Endothelial cell of umbilical vein (primary cell): ENCODE data around the gene TMEM207. TPM values are rescaled to one million over a fixed set of nuclear protein-coding genes. Genes with fewer than 3 reads are reported as not detected.

Source experiments
- BruUV-seq: library from RNA; stranded (reverse); fragments of 400-500 nt; replicated peaks from 2 replicates; lab custom pipeline; 2021; lab: Mats Ljungman, UMichigan
- CTCF ChIA-PET: fragments of 300-600, 350-600 bp; sonication (Branson Sonifier 250); formaldehyde crosslinking; loops from one replicate; lab custom pipeline; 2021; ENCODE audit warnings: antibody characterized with exemption, inconsistent platforms; lab: Charles Lee
- POLR2A ChIA-PET: fragments of 300-600, 350-600 bp; sonication (Branson Sonifier 250); formaldehyde crosslinking; loops from one replicate; lab custom pipeline; 2021; ENCODE audit warnings: antibody characterized with exemption, inconsistent platforms; lab: Charles Lee
- DNase-seq: peaks from one replicate; pipeline ENCODE4 v3.0.0-alpha.2; 2011; ENCODE audit warnings: low read depth, low spot score
- FAIRE-seq: peaks from 2 replicates; lab custom pipeline; 2011; peaks lifted over from hg19 to GRCh38; lab: Jason Lieb, UNC
- H2AFZ ChIP-seq: 2 replicates; pipeline ENCODE4 v1.6.0; 2012; ENCODE audit warnings: low read depth, low read length, control low read depth, inconsistent platforms
- H3K27ac ChIP-seq: 2 replicates; pipeline ENCODE4 v1.5.1; 2011; ENCODE audit warnings: low read depth, mild to moderate bottlenecking, control low read depth, low read length, moderate library complexity; ENCODE audit not compliant: insufficient read depth
- H3K27me3 ChIP-seq, 2 experiments: 2 replicates each; pipeline versions ENCODE4 v1.6.0 to v1.6.1; 2011; ENCODE audit warnings: low read length in 2 of 2, mixed read lengths in 1 of 2; ENCODE audit not compliant: control insufficient read depth in 2 of 2, insufficient read depth in 2 of 2
- H3K36me3 ChIP-seq, 2 experiments: 2 replicates in 1 of 2; 3 replicates in 1 of 2; pipeline ENCODE4 v1.5.1; 2011; ENCODE audit warnings: low read length in 2 of 2, mild to moderate bottlenecking in 1 of 2, moderate library complexity in 1 of 2; ENCODE audit not compliant: control insufficient read depth in 2 of 2, insufficient read depth in 2 of 2; ENCODE audit errors: extremely low read depth in 1 of 2
- H3K4me1 ChIP-seq: 3 replicates; pipeline ENCODE4 v1.5.1; 2011; ENCODE audit warnings: mild to moderate bottlenecking, low read length; ENCODE audit not compliant: control insufficient read depth, insufficient read depth; ENCODE audit errors: extremely low read depth
- H3K4me2 ChIP-seq: 2 replicates; pipeline ENCODE4 v1.6.1; 2011; ENCODE audit warnings: low read length, control low read depth, mixed read lengths; ENCODE audit not compliant: insufficient read depth
- H3K4me3 ChIP-seq, 3 experiments: fragments of 200-600 bp in 1 of 3; sonication (generic), shearing (Covaris generic) in 1 of 3; replicated peaks in 1 of 3; 2 replicates each; pipeline ENCODE4 v1.5.1; 2011 to 2016; ENCODE audit warnings: control low read depth in 3 of 3, low read length in 3 of 3, mild to moderate bottlenecking in 2 of 3, inconsistent platforms in 1 of 3, low read depth in 1 of 3, moderate library complexity in 1 of 3; ENCODE audit not compliant: insufficient read depth in 1 of 3
- H3K79me2 ChIP-seq: 2 replicates; pipeline ENCODE4 v1.6.0; 2012; ENCODE audit warnings: low read length, inconsistent platforms; ENCODE audit not compliant: control insufficient read depth, insufficient read depth
- H3K9ac ChIP-seq: replicated peaks from 2 replicates; pipeline ENCODE3; 2011; ENCODE audit warnings: low read length, control low read depth; ENCODE audit not compliant: insufficient read depth; ENCODE audit errors: extremely low read depth
- H3K9me1 ChIP-seq: replicated peaks from 3 replicates; pipeline ENCODE4 v1.6.0; 2011; ENCODE audit warnings: mild to moderate bottlenecking, low read length; ENCODE audit not compliant: control insufficient read depth, insufficient read depth; ENCODE audit errors: extremely low read depth
- H3K9me3 ChIP-seq: replicated peaks from 2 replicates; pipeline ENCODE4 v1.5.1; 2012; ENCODE audit warnings: low read length, inconsistent platforms; ENCODE audit not compliant: control insufficient read depth, insufficient read depth
- H4K20me1 ChIP-seq: replicated peaks from 2 replicates; pipeline ENCODE3; 2011; ENCODE audit warnings: mild to moderate bottlenecking, low read length; ENCODE audit not compliant: control insufficient read depth, insufficient read depth; ENCODE audit errors: extremely low read depth
- CTCF ChIP-seq, 2 donors: IDR thresholded peaks; 1 replicate in 1 of 2; 2 replicates in 1 of 2; pipeline ENCODE4 v1.5.1; 2011; ENCODE audit warnings: low read length in 2 of 2, mild to moderate bottlenecking in 2 of 2, moderate library complexity in 2 of 2, control low read depth in 1 of 2, inconsistent platforms in 1 of 2, low read depth in 1 of 2; ENCODE audit not compliant: insufficient read depth in 1 of 2; ENCODE audit errors: extremely low read depth in 1 of 2
- EZH2 ChIP-seq: IDR thresholded peaks from 2 replicates; pipeline ENCODE4 v1.6.1; 2012; ENCODE audit warnings: borderline replicate concordance, low read depth, mild to moderate bottlenecking, moderate library complexity, low read length, inconsistent platforms; ENCODE audit not compliant: severe bottlenecking
- FOS ChIP-seq: IDR thresholded peaks from 2 replicates; pipeline ENCODE4 v1.6.1; 2011; ENCODE audit warnings: mild to moderate bottlenecking, low read length, moderate library complexity, borderline replicate concordance; ENCODE audit not compliant: insufficient read depth
- GATA2 ChIP-seq: IDR thresholded peaks from 2 replicates; pipeline ENCODE4 v1.7.0; 2011; ENCODE audit warnings: low read depth, mild to moderate bottlenecking, moderate library complexity, mixed read lengths, low read length; ENCODE audit not compliant: insufficient read length, insufficient read depth
- JUN ChIP-seq: IDR thresholded peaks from 2 replicates; pipeline ENCODE4 v1.6.1; 2011; ENCODE audit warnings: borderline replicate concordance, low read depth; ENCODE audit not compliant: insufficient read length, insufficient read depth
- MYC ChIP-seq: IDR thresholded peaks from one replicate; pipeline ENCODE4 v1.6.1; 2011; ENCODE audit warnings: mild to moderate bottlenecking, low read depth, low read length
- POLR2A ChIP-seq: IDR thresholded peaks from 2 replicates; pipeline ENCODE4 v1.6.1; 2012; ENCODE audit warnings: low read depth, mild to moderate bottlenecking, control low read depth, low read length
- POLR2AphosphoS5 ChIP-seq: IDR thresholded peaks from 2 replicates; pipeline ENCODE4 v1.6.1; 2012; ENCODE audit warnings: low read depth, mild to moderate bottlenecking, control low read depth, low read length, moderate library complexity; ENCODE audit not compliant: insufficient read depth
- dilution Hi-C: fragments of 300-500 bp; cut with MboI; formaldehyde crosslinking; loops from one replicate; pipeline ENCODE4 v1.15.0; 2019; ENCODE audit warnings: low sequenced_read_pairs; ENCODE audit not compliant: extremely low pct_ligation_motif_present
- intact Hi-C: fragments of 100-400 bp; cut with micrococcal nuclease; formaldehyde crosslinking; loops from one replicate; pipeline ENCODE4 v1.10.0; 2022
- polyA plus RNA-seq, 4 experiments: library from polyadenylated mRNA; depleted of rRNA in 3 of 4; stranded (reverse) in 3 of 4; unstranded in 1 of 4; fragments of >200 nt; gene quantifications; 2 replicates each; pipeline versions ENCODE4 v1.2.1 to v1.2.3, GENCODE V29; 2011 to 2012; ENCODE audit warnings: missing spikeins in 1 of 4
- total RNA-seq: library from RNA; stranded (reverse); gene quantifications from 2 replicates; pipeline ENCODE4 v1.2.3, GENCODE V29; 2021
- TF ChIP-seq, protein P1 (sequence below): IDR thresholded peaks from 2 replicates; pipeline ENCODE4 v1.6.1; 2011; ENCODE audit not compliant: insufficient read depth, insufficient read length

TMEM207 gene
- total and polyA plus RNA-seq, 2 donors (not counting 3 experiments of a cell fraction or from before 2014, with no cell fraction given), result not detected

- Histone ChIP-seq H3K79me2 (no peaks in the 10 kb centered on the region), H3K27ac (no peak overlapping the region), H3K4me2 (no peak overlapping the region), H2AFZ (no peak overlapping the region), H4K20me1 (no peaks in the 10 kb centered on the region), H3K9me1 (no peaks in the 10 kb centered on the region), H3K9me3 (no peaks in the 10 kb centered on the region), H3K36me3 (no peaks in the 10 kb centered on the region), H3K27me3 (peaks cover 29 to 52% of the 10 kb centered on the region in 2 experiments), H3K4me3 (no peak overlapping the region), H3K9ac (no peak overlapping the region), H3K4me1 (no peaks in the 10 kb centered on the region)
- DNase-seq (no peak), FAIRE-seq (no peak)
- TF ChIP-seq MYC, result no peak
- TF ChIP-seq JUN, result no peak
- no peak for TF ChIP-seq POLR2AphosphoS5
- TF ChIP-seq CTCF (IDR thresholded peaks at IDR 0.05; ENCODE audit: extremely low read depth in 1 of 2, insufficient read depth in 1 of 2, low read depth in 1 of 2, low read length in 2 of 2), result no peak
- TF ChIP-seq POLR2A, result no peak
- TF ChIP-seq FOS, result no peak
- no peak for TF ChIP-seq EZH2
- TF ChIP-seq, protein P1, sequence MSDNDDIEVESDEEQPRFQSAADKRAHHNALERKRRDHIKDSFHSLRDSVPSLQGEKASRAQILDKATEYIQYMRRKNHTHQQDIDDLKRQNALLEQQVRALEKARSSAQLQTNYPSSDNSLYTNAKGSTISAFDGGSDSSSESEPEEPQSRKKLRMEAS, result no peak
- TF ChIP-seq GATA2, result no peak
- no TSS peak for BruUV-seq
- intact Hi-C loops (no loop called here), dilution Hi-C loops (no loop called here)
- ChIA-PET CTCF (interaction anchor here (1.0 to 1.2 kb wide), 2 partner anchors 19 to 202 kb away, joined by 3 read pairs; no protein-coding TSS in a partner anchor), POLR2A (no interaction called here)
Observed at GRCh38 chr3:190495354-190495753, 45.7 kb upstream of the TMEM207 start.
